DOHH2 (cell line): ENCODE measurements around the gene DND1.
"Not testable (repeated sequence)": the region's sequence is repeated elsewhere in the genome, so short reads cannot be mapped to it uniquely, and the experiment has no call there.

Experiments
- H3F3A ChIP-seq: fragments of 200-600 bp; sonication (generic), shearing (Covaris generic); 2 replicates; pipeline ENCODE4 v1.6.0; 2016; ENCODE audit warnings: antibody characterized with exemption, mild to moderate bottlenecking; ENCODE audit not compliant: control insufficient read depth, insufficient read depth
- H3K27ac ChIP-seq: fragments of 200-600 bp; sonication (generic); 2 replicates; pipeline ENCODE4 v1.5.1; 2014; ENCODE audit warnings: low read depth, mild to moderate bottlenecking, low read length, moderate library complexity
- H3K27me3 ChIP-seq: fragments of 200-600 bp; sonication (generic); 2 replicates; pipeline ENCODE4 v1.6.1; 2014; ENCODE audit warnings: mild to moderate bottlenecking, low read length, mixed read lengths; ENCODE audit not compliant: control insufficient read depth
- H3K36me3 ChIP-seq: fragments of 200-600 bp; sonication (generic); 2 replicates; pipeline ENCODE4 v1.6.1; 2014; ENCODE audit warnings: mild to moderate bottlenecking, low read length, moderate library complexity, mixed read lengths; ENCODE audit not compliant: control insufficient read depth
- H3K4me1 ChIP-seq: fragments of 200-600 bp; sonication (generic); 2 replicates; pipeline ENCODE4 v1.6.1; 2014; ENCODE audit warnings: mild to moderate bottlenecking, low read length, mixed read lengths; ENCODE audit not compliant: control insufficient read depth
- H3K4me2 ChIP-seq: fragments of 200-600 bp; sonication (generic); 2 replicates; pipeline ENCODE4 v1.6.0; 2014; ENCODE audit warnings: mild to moderate bottlenecking, low read length, moderate library complexity
- H3K4me3 ChIP-seq: fragments of 200-600 bp; sonication (generic); 2 replicates; pipeline ENCODE4 v1.5.1; 2014; ENCODE audit warnings: mild to moderate bottlenecking, low read length, mixed read lengths
- H3K79me2 ChIP-seq: fragments of 200-600 bp; sonication (generic); 2 replicates; pipeline ENCODE4 v1.6.1; 2014; ENCODE audit warnings: mild to moderate bottlenecking, low read length, mixed read lengths; ENCODE audit not compliant: control insufficient read depth
- H3K9me2 ChIP-seq: fragments of 200-600 bp; sonication (generic); replicated peaks from 2 replicates; pipeline ENCODE4 v1.6.1; 2014; ENCODE audit warnings: mild to moderate bottlenecking, low read length, mixed read lengths; ENCODE audit not compliant: control insufficient read depth
- H3K9me3 ChIP-seq: fragments of 200-600 bp; sonication (generic); 2 replicates; pipeline ENCODE4 v1.6.1; 2014; ENCODE audit warnings: antibody characterized with exemption, low read length, mixed read lengths; ENCODE audit not compliant: control insufficient read depth, insufficient read depth
- H4K20me1 ChIP-seq: fragments of 200-600 bp; sonication (generic); 2 replicates; pipeline ENCODE4 v1.6.0; 2014; ENCODE audit warnings: low read depth, mild to moderate bottlenecking, antibody characterized with exemption, low read length, moderate library complexity; ENCODE audit not compliant: control insufficient read depth, insufficient read depth
- CTCF ChIP-seq: fragments of 200-600 bp; sonication (generic); IDR thresholded peaks from one replicate; pipeline ENCODE4 v1.5.1; 2014; ENCODE audit warnings: antibody characterized with exemption, mild to moderate bottlenecking, low read depth, low read length; ENCODE audit not compliant: poor library complexity, severe bottlenecking
- EZH2phosphoT487 ChIP-seq: fragments of 200-600 bp; sonication (generic); IDR thresholded peaks from 2 replicates; pipeline ENCODE4 v1.6.1; 2017; ENCODE audit warnings: borderline replicate concordance, mild to moderate bottlenecking, antibody characterized with exemption, low read length, moderate library complexity, mixed read lengths

DND1 gene

GRCh38 chr5:140673187-140673976 is at the start of gene DND1:
Gene DND1, minus strand, starts transcription at chr5:140673576. Its CDS starts 34 bp downstream, at chr5:140673542.
- Histone ChIP-seq H3K79me2 (peaks cover 11% of the 10 kb centered on the region), H3K27ac (no peak within 1 kb of the TSS), H3K36me3 (peaks cover 88% of the 10 kb centered on the region), H3K27me3 (no peaks in the 10 kb centered on the region), H4K20me1 (no peaks in the 10 kb centered on the region), H3F3A (peaks cover 10% of the 10 kb centered on the region), H3K9me2 (no peaks in the 10 kb centered on the region), H3K4me2 (no peak within 1 kb of the TSS), H3K9me3 (no peaks in the 10 kb centered on the region), H3K4me1 (no peaks in the 10 kb centered on the region), H3K4me3 (no peak within 1 kb of the TSS)
- TF ChIP-seq EZH2phosphoT487 (no peak), CTCF (no peak)

- not testable (repeated sequence) for H3K27ac ChIP-seq, H3K9me2 ChIP-seq, H3K27me3 ChIP-seq, H3K36me3 ChIP-seq, H3K4me3 ChIP-seq, H3K4me1 ChIP-seq, H3K4me2 ChIP-seq, H4K20me1 ChIP-seq, H3K79me2 ChIP-seq, H3F3A ChIP-seq, H3K9me3 ChIP-seq
Observed at GRCh38 chr5:140721395-140721794, 48.0 kb upstream of the DND1 start.

GRCh38 chr5:140720738-140721137 is 47.4 kb upstream of the DND1 start:
- H3K9me2 ChIP-seq, H4K20me1 ChIP-seq, H3K27ac ChIP-seq, H3K36me3 ChIP-seq, H3K9me3 ChIP-seq, H3K4me1 ChIP-seq, H3K4me3 ChIP-seq, H3K27me3 ChIP-seq, H3K4me2 ChIP-seq, H3K79me2 ChIP-seq, H3F3A ChIP-seq: not testable (repeated sequence)

- H3K9me2 ChIP-seq, result no peaks in the 10 kb centered on the region
- H3K79me2 ChIP-seq, result no peaks in the 10 kb centered on the region
- H3K27me3 ChIP-seq, result no peaks in the 10 kb centered on the region
- H3K4me1 ChIP-seq, result no peaks in the 10 kb centered on the region
- no peaks in the 10 kb centered on the region for H3K36me3 ChIP-seq
- no peak overlapping the region for H3K4me3 ChIP-seq
- H3F3A ChIP-seq, result no peaks in the 10 kb centered on the region; the same call in 1 of the 2 replicates
- TF ChIP-seq CTCF, result no peak
- no peak for TF ChIP-seq EZH2phosphoT487
- no peak overlapping the region for H3K27ac ChIP-seq
- no peak overlapping the region for H3K4me2 ChIP-seq
- H4K20me1 ChIP-seq, result no peaks in the 10 kb centered on the region
- no peaks in the 10 kb centered on the region for H3K9me3 ChIP-seq
Observed at GRCh38 chr5:140718266-140718592, 44.9 kb upstream of the DND1 start.

- H3K79me2 ChIP-seq, H4K20me1 ChIP-seq, H3K27me3 ChIP-seq, H3K9me2 ChIP-seq, H3K4me3 ChIP-seq, H3K27ac ChIP-seq, H3K4me1 ChIP-seq, H3F3A ChIP-seq, H3K9me3 ChIP-seq, H3K36me3 ChIP-seq, H3K4me2 ChIP-seq: not testable (repeated sequence)
Observed at GRCh38 chr5:140716238-140716637, 42.9 kb upstream of the DND1 start.
